OCI-LY1 (cell line): Measurements from ENCODE around the gene MRFAP1.

Source experiments
- CTCF ChIP-seq: fragments of 200-600 bp; sonication (generic), shearing (Covaris generic); IDR thresholded peaks from 2 replicates; pipeline ENCODE4 v1.5.1; 2017; ENCODE audit warnings: mild to moderate bottlenecking, antibody characterized with exemption, low read length, moderate library complexity, mixed read lengths
- EZH2 ChIP-seq: fragments of 200-600 bp; sonication (generic), shearing (Covaris generic); IDR thresholded peaks from 2 replicates; pipeline ENCODE4 v1.8.0; 2017; ENCODE audit warnings: borderline replicate concordance, mixed run types, mild to moderate bottlenecking, antibody characterized with exemption, low read length, moderate library complexity, mixed read lengths

- TF ChIP-seq CTCF (no peak), EZH2 (no peak)
Observed at GRCh38 chr4:6614701-6615230, 25.7 kb upstream of the MRFAP1 start.
